HepG2 (cell line): ENCODE data around the gene NGEF. TPM values are rescaled to one million over a fixed set of nuclear protein-coding genes. Genes with fewer than 3 reads are reported as not detected.

ENCODE experiments used
- ATAC-seq: fragments of 200-7000 bp; cut with Tn5 transposase; 3 replicates; pipeline ENCODE4 v1.9.1; 2020; ENCODE audit warnings: mild to moderate bottlenecking, moderate library complexity
- BruUV-seq: library from RNA; stranded (reverse); fragments of 400-500 nt; replicated peaks from 2 replicates; lab custom pipeline; 2021; lab: Mats Ljungman, UMichigan
- CTCF ChIA-PET: fragments of 300-600 bp; formaldehyde crosslinking; extraction: SDS; loops from one replicate; lab custom pipeline; 2021; ENCODE audit warnings: low total read pairs, inconsistent platforms, low intra/inter-chr PET ratio; lab: Yijun Ruan, JAX
- POLR2A ChIA-PET: fragments of 350-600 bp; sonication (Branson Sonifier 250); formaldehyde crosslinking; loops from one replicate; lab custom pipeline; 2020; ENCODE audit warnings: antibody characterized with exemption, inconsistent platforms; lab: Yijun Ruan, JAX
- DNase-seq: peaks from one replicate; pipeline ENCODE4 v3.0.0-alpha.2; 2015; ENCODE audit warnings: low spot score
- FAIRE-seq: peaks from 3 replicates; lab custom pipeline; 2011; peaks lifted over from hg19 to GRCh38; lab: Jason Lieb, UNC
- H2AFZ ChIP-seq: one replicate; pipeline ENCODE4 v1.6.1; 2011; ENCODE audit warnings: low read length, inconsistent platforms
- H3K27ac ChIP-seq: fragments of 300-600 bp; 3 replicates; pipeline ENCODE4 v1.8.0; 2011; ENCODE audit warnings: mixed run types, mild to moderate bottlenecking, mixed read lengths, low read length, inconsistent platforms; ENCODE audit not compliant: insufficient read depth; ENCODE audit errors: extremely low read length
- H3K27me3 ChIP-seq, 2 experiments: fragments of 200-600 bp in 1 of 2; 2 replicates in 1 of 2; 3 replicates in 1 of 2; pipeline versions ENCODE4 v1.6.0 to v1.8.0; 2011; ENCODE audit warnings: low read length in 2 of 2, mild to moderate bottlenecking in 2 of 2, moderate library complexity in 2 of 2, inconsistent platforms in 1 of 2; ENCODE audit not compliant: insufficient read depth in 2 of 2, control insufficient read depth in 1 of 2
- H3K36me3 ChIP-seq, 2 experiments: fragments of 200-600 bp in 1 of 2; replicated peaks in 1 of 2; 2 replicates in 1 of 2; 3 replicates in 1 of 2; pipeline versions ENCODE4 v1.5.1 to v1.8.0; 2011; ENCODE audit warnings: low read length in 2 of 2, inconsistent platforms in 1 of 2; ENCODE audit not compliant: insufficient read depth in 2 of 2, control insufficient read depth in 1 of 2
- H3K4me1 ChIP-seq: 2 replicates; pipeline ENCODE4 v1.5.1; 2012; ENCODE audit warnings: low read length, inconsistent platforms; ENCODE audit not compliant: insufficient read depth
- H3K4me2 ChIP-seq: 2 replicates; pipeline ENCODE4 v1.6.0; 2011; ENCODE audit warnings: low read depth, low read length, inconsistent platforms
- H3K4me3 ChIP-seq, 3 experiments: fragments of 200-600 bp in 1 of 3; sonication (generic), shearing (Covaris generic) in 1 of 3; replicated peaks in 1 of 3; 2 replicates each; pipeline ENCODE4 v1.5.1; 2011 to 2016; ENCODE audit warnings: low read length in 3 of 3, inconsistent platforms in 2 of 3, low read depth in 2 of 3, mild to moderate bottlenecking in 2 of 3, control low read depth in 1 of 3, mixed read lengths in 1 of 3; ENCODE audit not compliant: insufficient read depth in 1 of 3
- H3K79me2 ChIP-seq: one replicate; pipeline ENCODE4 v1.6.1; 2011; ENCODE audit warnings: low read length, inconsistent platforms; ENCODE audit not compliant: insufficient read depth
- H3K9ac ChIP-seq: 2 replicates; pipeline ENCODE4 v1.6.0; 2011; ENCODE audit warnings: mild to moderate bottlenecking, low read depth, low read length, inconsistent platforms; ENCODE audit not compliant: insufficient read depth
- H3K9me3 ChIP-seq: 2 replicates; pipeline ENCODE4 v1.5.1; 2012; ENCODE audit warnings: mild to moderate bottlenecking, low read length
- H4K20me1 ChIP-seq: 2 replicates; pipeline ENCODE4 v1.6.0; 2011; ENCODE audit warnings: inconsistent platforms, mild to moderate bottlenecking, low read length, moderate library complexity; ENCODE audit not compliant: insufficient read depth
- AGO1 ChIP-seq: fragments of 200-400 bp; formaldehyde crosslinking; IDR thresholded peaks from 2 replicates; pipeline ENCODE4 v1.6.1; 2017; ENCODE audit warnings: mild to moderate bottlenecking, low read depth, low read length, moderate library complexity; ENCODE audit not compliant: poor library complexity, severe bottlenecking
- AGO2 ChIP-seq: fragments of 200-400 bp; formaldehyde crosslinking; optimal IDR thresholded peaks from 2 replicates; pipeline ENCODE3; 2017; ENCODE audit warnings: mild to moderate bottlenecking, low read depth, low read length, moderate library complexity
- ARNT2 ChIP-seq: sonication (generic); formaldehyde crosslinking; IDR thresholded peaks from 2 replicates; pipeline ENCODE4 v1.8.0; 2022; ENCODE audit warnings: mild to moderate bottlenecking, low read depth, missing genetic modification reagents, moderate library complexity
- CHD2 ChIP-seq: IDR thresholded peaks from 2 replicates; pipeline ENCODE4 v1.6.1; 2011; ENCODE audit warnings: low read depth, low read length, improper control_type of control experiment
- HNRNPH1 ChIP-seq: fragments of 200-400 bp; formaldehyde crosslinking; optimal IDR thresholded peaks from 2 replicates; pipeline ENCODE3; 2017; ENCODE audit warnings: mild to moderate bottlenecking, low read depth, low read length
- HNRNPL ChIP-seq: fragments of 200-400 bp; formaldehyde crosslinking; IDR thresholded peaks from 2 replicates; pipeline ENCODE4 v1.6.1; 2017; ENCODE audit warnings: mild to moderate bottlenecking, low read depth, low read length
- HNRNPLL ChIP-seq: fragments of 200-400 bp; formaldehyde crosslinking; IDR thresholded peaks from 2 replicates; pipeline ENCODE4 v1.6.1; 2017; ENCODE audit warnings: mild to moderate bottlenecking, low read depth, low read length; ENCODE audit not compliant: poor library complexity, severe bottlenecking
- MNT ChIP-seq: fragments of 450-650 bp; IDR thresholded peaks from 2 replicates; pipeline ENCODE4 v1.6.1; 2016
- NONO ChIP-seq, 2 experiments: fragments of 450-650 bp in 1 of 2; sonication (generic) in 1 of 2; formaldehyde crosslinking in 1 of 2; IDR thresholded peaks in 1 of 2; conservative IDR thresholded peaks in 1 of 2; 2 replicates each; pipeline versions ENCODE4 v1.6.1 to v1.8.0; 2017 to 2022; ENCODE audit warnings: mild to moderate bottlenecking in 1 of 2, missing genetic modification reagents in 1 of 2, moderate library complexity in 1 of 2
- POLR2AphosphoS2 ChIP-seq: IDR thresholded peaks from 2 replicates; pipeline ENCODE4 v1.6.1; 2011; ENCODE audit warnings: low read depth, low read length, improper control_type of control experiment
- POLR2G ChIP-seq: fragments of 200-400 bp; formaldehyde crosslinking; IDR thresholded peaks from 2 replicates; pipeline ENCODE4 v1.6.1; 2018; ENCODE audit warnings: mild to moderate bottlenecking, low read depth, low read length, moderate library complexity
- RBFOX2 ChIP-seq: fragments of 200-400 bp; formaldehyde crosslinking; IDR thresholded peaks from 2 replicates; pipeline ENCODE4 v1.6.1; 2017; ENCODE audit warnings: low read depth, mild to moderate bottlenecking, low read length
- RBM22 ChIP-seq: fragments of 200-400 bp; formaldehyde crosslinking; optimal IDR thresholded peaks from 2 replicates; pipeline ENCODE3; 2017; ENCODE audit warnings: mild to moderate bottlenecking, low read length, moderate library complexity
- REL ChIP-seq: sonication (generic); formaldehyde crosslinking; conservative IDR thresholded peaks from 2 replicates; pipeline ENCODE4 v1.8.0; 2022; ENCODE audit warnings: mild to moderate bottlenecking, missing genetic modification reagents, moderate library complexity
- SMARCE1 ChIP-seq: fragments of 450-650 bp; IDR thresholded peaks from 2 replicates; pipeline ENCODE4 v1.6.1; 2017; ENCODE audit warnings: borderline replicate concordance
- SSRP1 ChIP-seq: IDR thresholded peaks from 2 replicates; pipeline ENCODE4 v1.6.1; 2016; ENCODE audit warnings: control low read depth
- ZC3H13 ChIP-seq: sonication (generic); formaldehyde crosslinking; IDR thresholded peaks from 2 replicates; pipeline ENCODE4 v1.8.1; 2023; ENCODE audit warnings: mild to moderate bottlenecking, missing genetic modification reagents, moderate library complexity
- ZNF232 ChIP-seq: sonication (generic); formaldehyde crosslinking; IDR thresholded peaks from 2 replicates; pipeline ENCODE4 v1.4.0; 2020; ENCODE audit warnings: missing genetic modification reagents, borderline replicate concordance
- ZNF589 ChIP-seq: sonication (generic); formaldehyde crosslinking; conservative IDR thresholded peaks from 2 replicates; pipeline ENCODE4 v1.8.0; 2022; ENCODE audit warnings: mild to moderate bottlenecking, moderate library complexity, missing genetic modification reagents
- ZNF792 ChIP-seq: IDR thresholded peaks from 2 replicates; pipeline ENCODE4 v1.6.1; 2016
- ZNF850 ChIP-seq: sonication (generic); formaldehyde crosslinking; conservative IDR thresholded peaks from 2 replicates; pipeline ENCODE4 v1.9.0; 2021; ENCODE audit warnings: mild to moderate bottlenecking, missing genetic modification reagents
- ZSCAN9 ChIP-seq: IDR thresholded peaks from 2 replicates; pipeline ENCODE4 v1.6.1; 2016; ENCODE audit warnings: borderline replicate concordance
- WGBS: methylation state at CpG from one replicate; pipeline ENCODE4 v1.1.6; 2017; ENCODE audit warnings: low lambda C conversion rate; 5-methylcytosine and 5-hydroxymethylcytosine counted together
- in situ Hi-C: cut with HindIII; loops from 2 replicates; pipeline ENCODE4 v1.10.0; 2017; ENCODE audit warnings: low pct_unique_long_range_greater_than_20kb; ENCODE audit not compliant: extremely low pct_ligation_motif_present
- intact Hi-C: fragments of 100-400 bp; cut with micrococcal nuclease; formaldehyde crosslinking; loops from one replicate; pipeline ENCODE4 v1.10.0; 2022; ENCODE audit not compliant: unreplicated experiment
- polyA plus RNA-seq, 8 experiments: library from polyadenylated mRNA; depleted of rRNA in 3 of 8; stranded (reverse) in 7 of 8; unstranded in 1 of 8; fragments of >200 nt; fragmentation: Illumina TruSeq in 4 of 8; extraction: Trizol in 4 of 8; gene quantifications; 2 replicates each; pipeline versions ENCODE4 v1.2.1 to v1.2.3, GENCODE V29; 2011 to 2016; ENCODE audit warnings: low read depth in 4 of 8, missing spikeins in 1 of 8, mixed read lengths in 1 of 8; ENCODE audit not compliant: insufficient read depth in 1 of 8
- total RNA-seq, 5 experiments: library from RNA; depleted of rRNA; stranded (reverse); fragments of >200 nt; fragmentation: Illumina TruSeq; extraction: Trizol; gene quantifications; 2 replicates each; pipeline ENCODE4 v1.2.3, GENCODE V29; 2016; ENCODE audit warnings: low read depth in 1 of 5
- TF ChIP-seq, protein P1 (sequence below): IDR thresholded peaks from 2 replicates; pipeline ENCODE4 v1.6.1; 2016; ENCODE audit warnings: low read depth, control low read depth

The NGEF gene
- total and polyA plus RNA-seq, 2 of the 13 experiments (the other 11 are each of a cell fraction or from before 2014, with no cell fraction given): 14.4 to 36.9 TPM

DNA sequence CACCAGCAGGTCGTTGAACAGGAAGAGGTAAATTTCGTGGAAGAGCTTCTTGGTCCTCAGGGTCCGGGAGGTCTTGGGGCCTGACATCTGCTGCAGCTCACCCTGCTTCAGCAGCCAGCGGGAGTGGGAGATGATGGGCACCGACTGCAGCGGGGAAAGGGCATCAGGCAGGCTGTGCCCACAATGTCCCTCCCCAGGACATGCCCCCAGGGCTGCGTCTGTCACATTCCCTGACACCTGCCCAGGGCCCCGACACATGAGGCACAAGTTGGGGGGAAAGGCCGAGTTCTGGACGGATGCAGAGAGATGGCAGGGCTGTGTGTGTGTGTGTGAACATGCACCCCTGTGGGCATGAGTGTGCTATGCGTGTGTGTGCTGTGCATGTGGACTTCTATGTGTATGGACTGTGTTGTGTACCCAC lies 129.0 kb downstream of the NGEF start:
- no peak overlapping the region for H3K4me2 ChIP-seq
- no peak overlapping the region for H3K9ac ChIP-seq
- H4K20me1 ChIP-seq: peaks cover 3% of the 10 kb centered on the region; the same call in 1 of the 2 replicates
- POLR2A ChIA-PET: interaction anchor here (1.7 kb wide), 1 partner anchor 27 kb away, joined by 5 read pairs; no protein-coding TSS in a partner anchor
- H3K79me2 ChIP-seq: no peaks in the 10 kb centered on the region
- peaks cover 10 to 34% of the 10 kb centered on the region in 2 experiments for H3K36me3 ChIP-seq
- H3K4me3 ChIP-seq: no peak overlapping the region
- H3K27me3 ChIP-seq: no peaks in the 10 kb centered on the region
- in situ Hi-C loops (no loop called here), intact Hi-C loops (no loop called here)
- FAIRE-seq: no peak
- peaks cover 26% of the 10 kb centered on the region for H3K4me1 ChIP-seq
- H2AFZ ChIP-seq: no peak overlapping the region
- DNase-seq: no peak
- WGBS: 95% methylated on average over 11 of the region's 11 CpGs
- ATAC-seq: no peak
- CTCF ChIA-PET: no interaction called here
- H3K9me3 ChIP-seq: no peaks in the 10 kb centered on the region
- BruUV-seq: no TSS peak
- TF ChIP-seq ZNF589 (CRISPR knock-in tag) (0 out of 2 replicates have a peak, but pooled peaks have one; percentile 30), RBFOX2 (no peak), HNRNPLL (peak; percentile 44), AGO2 (peak; percentile 77), REL (CRISPR knock-in tag) (0 out of 2 replicates have a peak, but pooled peaks have one; percentile 21), ZC3H13 (CRISPR knock-in tag) (peak; percentile 73; the same call in 1 of the 2 replicates), ZSCAN9 (CRISPR knock-in tag) (no peak), RBM22 (peak; percentile 9), SMARCE1 (no peak), POLR2AphosphoS2 (peak; percentile 17; the same call in 1 of the 2 replicates), ZNF792 (CRISPR knock-in tag) (no peak), POLR2G (peak; percentile 27), HNRNPH1 (peak; percentile 43), HNRNPL (0 out of 2 replicates have a peak, but pooled peaks have one; percentile 59), ARNT2 (CRISPR knock-in tag) (no peak), NONO (IDR thresholded peaks at IDR 0.05) (no peak), NONO (CRISPR knock-in tag; conservative IDR thresholded peaks at IDR 0.05) (0 out of 2 replicates have a peak, but pooled peaks have one; percentile 49), CHD2 (peak; percentile 35; the same call in 1 of the 2 replicates), MNT (peak; percentile 27; the same call in 1 of the 2 replicates), ZNF232 (CRISPR knock-in tag) (no peak), AGO1 (peak; percentile 85), SSRP1 (0 out of 2 replicates have a peak, but pooled peaks have one; percentile 6), ZNF850 (CRISPR knock-in tag) (no peak)
- TF ChIP-seq, protein P1, sequence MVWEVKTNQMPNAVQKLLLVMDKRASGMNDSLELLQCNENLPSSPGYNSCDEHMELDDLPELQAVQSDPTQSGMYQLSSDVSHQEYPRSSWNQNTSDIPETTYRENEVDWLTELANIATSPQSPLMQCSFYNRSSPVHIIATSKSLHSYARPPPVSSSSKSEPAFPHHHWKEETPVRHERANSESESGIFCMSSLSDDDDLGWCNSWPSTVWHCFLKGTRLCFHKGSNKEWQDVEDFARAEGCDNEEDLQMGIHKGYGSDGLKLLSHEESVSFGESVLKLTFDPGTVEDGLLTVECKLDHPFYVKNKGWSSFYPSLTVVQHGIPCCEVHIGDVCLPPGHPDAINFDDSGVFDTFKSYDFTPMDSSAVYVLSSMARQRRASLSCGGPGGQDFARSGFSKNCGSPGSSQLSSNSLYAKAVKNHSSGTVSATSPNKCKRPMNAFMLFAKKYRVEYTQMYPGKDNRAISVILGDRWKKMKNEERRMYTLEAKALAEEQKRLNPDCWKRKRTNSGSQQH: no peak
- H3K27ac ChIP-seq: no peak overlapping the region
